Urothelium cell line (cell line): ENCODE measurements around the gene SLC10A6.
A peak's percentile ranks its signal among the peaks of the same experiment; 100 is the strongest.
"Not testable (repeated sequence)": the region's sequence is repeated elsewhere in the genome, so short reads cannot be mapped to it uniquely, and the experiment has no call there.

Experiments used
- DNase-seq: peaks from one replicate; pipeline ENCODE4 v3.0.0; 2011; ENCODE audit warnings: low spot score, mixed read lengths
- FAIRE-seq: peaks from 2 replicates; lab custom pipeline; 2011; peaks lifted over from hg19 to GRCh38; lab: Jason Lieb, UNC

SLC10A6 gene, protein sequence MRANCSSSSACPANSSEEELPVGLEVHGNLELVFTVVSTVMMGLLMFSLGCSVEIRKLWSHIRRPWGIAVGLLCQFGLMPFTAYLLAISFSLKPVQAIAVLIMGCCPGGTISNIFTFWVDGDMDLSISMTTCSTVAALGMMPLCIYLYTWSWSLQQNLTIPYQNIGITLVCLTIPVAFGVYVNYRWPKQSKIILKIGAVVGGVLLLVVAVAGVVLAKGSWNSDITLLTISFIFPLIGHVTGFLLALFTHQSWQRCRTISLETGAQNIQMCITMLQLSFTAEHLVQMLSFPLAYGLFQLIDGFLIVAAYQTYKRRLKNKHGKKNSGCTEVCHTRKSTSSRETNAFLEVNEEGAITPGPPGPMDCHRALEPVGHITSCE

DNA sequence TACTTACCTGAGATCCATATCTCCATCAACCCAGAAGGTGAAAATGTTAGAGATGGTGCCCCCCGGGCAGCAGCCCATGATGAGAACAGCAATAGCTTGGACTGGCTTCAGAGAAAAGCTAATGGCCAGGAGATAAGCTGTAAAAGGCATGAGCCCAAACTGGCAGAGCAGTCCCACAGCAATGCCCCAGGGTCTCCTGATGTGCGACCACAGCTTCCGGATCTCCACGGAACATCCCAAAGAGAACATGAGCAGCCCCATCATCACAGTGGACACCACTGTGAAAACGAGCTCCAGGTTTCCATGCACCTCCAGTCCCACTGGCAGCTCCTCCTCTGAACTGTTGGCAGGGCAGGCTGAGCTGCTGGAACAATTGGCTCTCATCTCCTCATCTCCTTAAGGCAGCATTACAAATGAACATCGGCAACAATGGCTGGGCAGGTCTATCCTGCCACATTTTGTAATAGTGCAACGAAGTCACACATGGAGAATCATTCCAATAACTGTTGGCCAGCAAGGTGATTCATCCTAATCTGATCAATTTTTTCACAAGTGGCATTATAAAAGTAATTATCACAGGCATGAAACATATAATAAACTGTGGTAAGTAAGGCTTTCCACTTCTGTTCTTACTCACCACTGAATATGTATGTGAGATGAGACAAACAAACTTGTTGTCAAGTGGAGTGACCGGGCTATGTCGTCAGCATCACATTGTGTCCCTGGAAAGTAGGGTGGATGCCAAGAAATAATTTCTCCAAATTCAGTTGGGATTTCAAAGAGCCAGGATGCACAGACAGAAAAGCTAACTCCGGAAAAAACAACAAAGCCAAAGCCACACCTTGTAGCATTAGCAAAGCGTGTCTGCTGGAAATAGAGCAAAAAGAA, at the start of gene SLC10A6:
Gene SLC10A6, minus strand, starts transcription at position 653 of the 888 bp plus-strand sequence. Its CDS starts 269 bp downstream, at position 384.
- DNase-seq (no peak), FAIRE-seq (no peak)

DNA sequence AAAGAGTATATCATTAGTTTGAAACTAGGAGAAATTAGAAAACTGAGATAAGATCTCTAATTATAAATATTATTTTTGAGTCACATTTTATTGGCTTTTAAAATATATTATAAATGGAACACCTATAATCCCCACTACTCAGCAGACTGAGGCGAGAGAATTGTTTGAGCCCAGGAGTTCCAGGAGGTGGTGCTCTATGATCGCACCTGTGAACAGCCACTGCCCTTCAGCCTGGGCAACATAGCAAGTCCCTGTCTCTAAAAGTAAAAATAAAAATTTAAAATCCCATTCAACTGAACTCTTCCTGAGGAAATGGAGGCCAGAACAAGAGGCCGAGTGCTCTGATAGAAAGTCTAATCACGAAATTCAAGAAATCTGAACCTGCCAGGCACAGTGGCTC, 49.4 kb upstream of the SLC10A6 start:
- no peak for DNase-seq
- no peak for FAIRE-seq

DNA sequence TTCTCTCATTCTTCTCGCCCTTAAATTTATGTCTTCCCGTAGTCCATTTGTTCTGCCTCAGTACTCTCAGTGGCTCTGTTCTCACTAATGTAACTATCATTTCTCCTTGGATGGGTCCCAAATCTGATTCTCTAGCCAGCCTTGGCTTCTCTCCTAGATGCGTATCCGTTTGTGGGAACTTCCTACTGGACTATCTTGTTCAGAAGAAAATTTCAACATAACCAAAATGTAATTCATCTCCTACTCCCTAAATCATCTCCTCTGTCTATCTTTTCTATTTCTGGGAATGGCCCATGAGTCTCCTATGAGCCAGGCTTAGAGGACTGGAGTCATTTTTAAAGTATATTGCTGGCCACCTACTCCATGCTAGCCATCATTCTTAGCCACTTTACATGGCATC, 47.4 kb upstream of the SLC10A6 start:
- FAIRE-seq (no peak), DNase-seq (no peak)

DNA sequence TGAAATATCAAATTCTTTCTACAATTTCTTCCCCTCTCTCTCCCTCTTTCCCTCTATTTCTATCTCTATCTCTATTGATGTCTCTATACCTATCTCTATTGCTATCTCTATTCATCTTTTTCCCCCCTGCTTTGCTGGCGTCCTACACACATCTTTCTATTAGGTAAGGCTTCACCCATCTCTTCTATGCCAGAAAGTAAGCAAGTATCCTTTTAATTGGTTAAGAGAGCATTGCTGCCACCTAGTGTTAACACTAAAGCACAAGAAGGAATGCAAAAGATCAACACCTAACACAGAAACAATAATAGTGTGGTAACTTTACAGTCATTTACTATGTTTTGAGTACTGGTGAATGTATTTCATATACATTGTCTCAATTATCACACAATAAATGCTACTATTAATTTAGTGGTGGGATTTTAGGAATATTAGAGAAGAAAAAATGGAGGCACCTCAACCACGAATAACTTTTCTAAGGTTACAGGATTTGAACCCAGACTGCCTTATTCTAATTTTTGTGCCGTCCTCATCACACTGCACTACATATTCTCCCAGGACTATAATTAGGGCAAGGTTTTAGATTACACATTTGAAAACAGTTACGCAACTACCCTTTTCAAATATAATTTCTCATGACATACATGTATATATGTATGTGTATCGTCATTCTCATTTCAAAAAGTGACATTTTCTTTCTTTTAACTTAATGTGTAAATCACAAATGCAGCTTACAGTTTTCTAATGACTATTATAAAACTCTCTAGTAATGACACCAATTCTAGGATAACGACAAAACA, 46.7 kb upstream of the SLC10A6 start:
- peak; percentile 39 for DNase-seq
- FAIRE-seq: peak; percentile 70

DNA sequence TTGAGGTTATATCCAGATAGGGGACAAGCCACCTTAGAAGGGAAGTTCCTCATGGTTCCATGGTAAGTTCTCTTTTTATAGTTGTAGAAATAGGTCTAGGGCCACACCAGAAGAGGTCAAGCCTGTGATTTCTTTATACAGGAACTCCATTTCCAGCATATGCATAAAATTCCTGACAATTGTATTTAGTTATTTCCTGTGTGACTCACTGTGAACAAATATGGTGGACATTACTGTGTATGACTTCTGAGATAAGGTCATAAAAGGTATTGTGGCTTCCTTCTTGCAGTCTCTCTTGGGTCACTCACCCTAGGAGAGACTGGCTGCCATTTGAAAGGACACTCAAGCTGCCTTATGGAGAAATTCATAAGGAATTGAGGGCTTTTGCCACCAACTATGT, 45.3 kb upstream of the SLC10A6 start:
- DNase-seq (no peak), FAIRE-seq (no peak)

DNA sequence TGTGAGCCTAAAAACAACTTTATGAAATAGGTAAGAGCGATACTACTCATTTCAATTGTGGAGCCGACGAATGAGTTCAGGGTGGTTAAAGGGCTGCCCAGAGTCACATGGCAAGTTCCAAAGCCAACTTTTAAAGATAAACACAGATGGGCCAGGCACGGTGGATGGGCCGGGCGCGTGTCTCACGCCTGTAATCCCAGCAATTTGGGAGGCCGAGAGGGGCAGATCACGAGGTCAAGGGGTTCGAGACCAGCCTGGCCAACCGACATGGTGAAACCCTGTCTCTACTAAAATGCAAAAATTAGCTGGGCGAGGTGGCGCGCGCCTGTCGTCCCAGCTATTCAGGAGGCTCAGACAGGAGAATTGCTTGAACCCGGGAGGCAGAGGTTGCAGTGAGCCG, 44.0 kb upstream of the SLC10A6 start:
- no peak for FAIRE-seq

DNA sequence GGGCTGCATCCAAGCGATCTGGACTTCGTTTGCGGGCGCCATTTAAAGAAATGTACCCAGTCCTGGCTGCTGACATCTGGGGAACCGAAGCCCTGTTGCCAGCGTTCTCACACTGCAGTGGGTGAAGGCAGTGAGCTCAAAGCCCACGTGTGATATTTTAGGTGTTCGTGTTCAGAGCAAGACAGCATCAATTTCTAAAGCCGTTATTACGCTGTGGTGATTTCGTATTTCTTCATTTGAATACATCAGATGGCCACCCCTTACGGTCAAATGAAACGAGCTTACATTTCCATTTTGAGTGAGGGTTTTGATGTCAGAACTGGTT, 43.4 kb upstream of the SLC10A6 start:
- FAIRE-seq: no peak
- no peak for DNase-seq

More for the DNA sequence above, 44.0 kb upstream of the SLC10A6 start:
- DNase-seq: no peak

DNA sequence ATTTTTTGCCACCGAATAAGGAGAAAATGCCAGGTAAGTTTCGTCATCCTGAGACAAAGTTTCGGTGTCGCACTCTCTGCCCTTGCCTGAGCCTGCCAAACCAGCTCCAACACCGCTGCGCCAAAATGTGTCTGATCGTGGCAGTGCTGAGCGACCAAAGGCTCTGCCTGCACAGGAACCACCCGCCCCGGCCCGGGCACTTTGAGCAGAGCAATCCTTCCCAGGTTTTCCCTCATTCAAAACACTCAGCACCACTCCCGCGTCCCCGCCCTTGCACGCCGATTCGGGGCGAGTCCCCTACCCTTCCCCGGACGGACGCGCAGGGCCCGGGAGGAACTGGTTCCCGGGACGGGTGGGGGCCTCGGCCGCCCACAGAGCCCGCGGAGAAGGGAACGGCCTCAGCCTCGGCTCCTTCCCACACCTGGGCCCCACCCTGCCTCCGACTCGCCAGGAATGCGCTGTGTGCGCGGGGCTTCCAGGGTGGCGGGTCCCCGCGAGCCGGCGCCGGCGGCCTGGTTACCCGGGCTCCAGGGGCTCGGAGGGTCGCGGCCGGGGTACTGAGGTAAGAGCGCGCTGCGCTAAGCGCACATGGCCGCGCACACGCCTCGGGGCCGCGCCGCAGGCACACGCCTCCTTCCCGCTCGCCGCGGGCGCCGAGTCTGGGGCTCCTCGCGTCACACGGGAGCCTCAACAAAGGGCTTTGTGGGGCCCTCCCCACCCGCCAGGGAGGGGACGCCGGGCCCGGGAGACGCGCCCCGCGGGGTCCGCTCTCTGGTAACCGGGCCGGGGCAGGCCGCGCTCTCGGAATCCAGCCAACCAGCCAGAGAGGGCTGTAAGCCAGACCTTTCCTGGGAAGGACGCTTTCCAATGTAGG, 42.8 kb upstream of the SLC10A6 start, which contains the start of gene C4orf36:
Gene C4orf36, minus strand, starts transcription at position 661 of the 874 bp plus-strand sequence. CDS start 902 bp downstream, outside the sequence.
- FAIRE-seq: no peak
- peak; percentile 77 for DNase-seq

DNA sequence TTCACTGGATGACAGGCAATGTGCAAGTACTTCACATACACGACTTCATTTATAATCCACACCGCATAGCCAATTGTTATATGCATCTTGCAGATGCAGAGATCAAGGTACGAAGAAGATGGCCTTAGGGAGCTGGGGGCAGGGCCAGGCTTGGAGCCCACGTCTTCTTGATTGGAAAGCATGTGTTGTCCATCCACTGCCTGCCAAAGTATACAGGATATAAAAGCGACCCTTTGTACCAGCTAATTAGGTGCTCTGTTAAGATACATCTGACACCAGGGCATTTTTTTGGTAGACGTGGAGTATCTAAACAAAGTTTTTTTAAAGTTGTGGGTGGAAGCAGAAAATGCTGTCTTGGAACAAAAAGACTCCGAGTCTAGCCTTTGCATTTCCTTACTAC, 41.6 kb upstream of the SLC10A6 start:
- DNase-seq (no peak), FAIRE-seq (no peak)

DNA sequence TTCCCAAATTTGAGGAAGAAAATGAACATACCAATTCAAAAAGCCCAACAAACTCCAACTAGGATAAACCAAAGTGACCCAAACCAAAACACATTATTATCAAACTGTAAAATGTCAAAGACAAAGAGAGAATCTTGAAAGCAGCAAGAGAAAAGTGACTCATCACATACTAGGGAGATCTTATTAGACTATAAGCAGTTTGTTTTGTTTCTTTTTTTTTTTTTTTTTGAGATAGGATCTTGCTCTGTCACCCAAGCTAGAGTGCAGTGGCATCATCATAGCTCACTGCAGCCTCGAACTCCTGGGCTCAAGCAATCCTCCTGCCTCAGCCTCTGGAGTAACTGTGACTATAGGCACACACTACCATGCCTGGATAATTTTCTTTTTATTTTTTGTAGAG, 30.5 kb upstream of the SLC10A6 start:
- no peak for DNase-seq
- no peak for FAIRE-seq

DNA sequence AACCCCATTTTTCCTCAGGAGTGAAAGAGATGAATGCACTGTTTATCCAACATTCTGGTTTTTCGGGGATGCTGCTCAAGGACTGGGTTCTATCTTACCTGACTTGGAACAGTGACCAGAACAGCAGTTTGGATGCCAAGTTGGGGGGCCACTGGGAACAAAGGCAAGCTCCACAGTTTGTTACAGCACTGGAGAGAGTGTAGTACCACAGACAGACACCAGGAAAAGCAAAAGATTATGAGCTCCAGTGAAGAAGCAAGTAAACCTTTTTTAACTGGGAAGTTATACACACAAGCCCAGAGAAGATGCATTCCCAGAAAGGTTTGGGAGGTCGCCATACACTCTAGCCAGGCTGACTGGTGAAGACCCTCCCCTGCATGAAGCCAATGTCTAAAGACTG, 29.5 kb upstream of the SLC10A6 start:
- DNase-seq (no peak), FAIRE-seq (no peak)

DNA sequence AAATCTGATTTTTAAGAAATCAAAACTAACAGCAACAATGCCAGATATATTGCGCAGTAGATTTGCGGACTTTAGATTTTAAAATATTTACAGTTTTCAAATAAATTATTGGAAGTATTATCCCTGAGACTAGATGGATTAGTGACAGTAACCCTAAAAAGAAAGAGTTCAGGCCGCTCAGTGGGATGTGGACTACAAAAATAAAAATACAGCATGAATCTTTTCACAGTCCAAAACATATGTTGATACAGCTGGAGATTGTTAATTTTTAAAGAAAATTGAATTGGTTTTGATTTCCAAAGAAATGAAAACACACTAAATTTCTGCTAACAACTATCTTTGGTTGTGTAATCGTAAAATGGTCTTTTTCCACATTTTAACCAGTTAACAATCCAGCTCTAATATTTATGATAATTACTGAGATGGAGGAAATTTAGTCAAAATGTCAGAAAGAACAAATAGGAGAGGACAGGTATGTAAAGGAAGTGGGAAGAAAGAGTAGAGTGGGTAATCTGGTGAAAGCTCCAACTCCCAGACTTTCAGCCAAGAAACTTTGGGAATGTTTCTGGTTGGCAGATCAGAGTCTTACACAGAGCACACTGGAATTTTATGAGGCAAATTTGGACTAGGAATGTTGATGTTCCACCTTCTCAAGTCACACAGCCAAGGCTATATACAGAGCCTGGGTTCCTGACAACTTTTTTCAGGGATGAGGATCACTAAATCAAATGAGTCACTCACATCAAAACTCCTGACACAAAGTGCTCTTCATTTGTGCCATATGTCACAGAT, 27.9 kb upstream of the SLC10A6 start:
- FAIRE-seq (no peak), DNase-seq (no peak)

DNA sequence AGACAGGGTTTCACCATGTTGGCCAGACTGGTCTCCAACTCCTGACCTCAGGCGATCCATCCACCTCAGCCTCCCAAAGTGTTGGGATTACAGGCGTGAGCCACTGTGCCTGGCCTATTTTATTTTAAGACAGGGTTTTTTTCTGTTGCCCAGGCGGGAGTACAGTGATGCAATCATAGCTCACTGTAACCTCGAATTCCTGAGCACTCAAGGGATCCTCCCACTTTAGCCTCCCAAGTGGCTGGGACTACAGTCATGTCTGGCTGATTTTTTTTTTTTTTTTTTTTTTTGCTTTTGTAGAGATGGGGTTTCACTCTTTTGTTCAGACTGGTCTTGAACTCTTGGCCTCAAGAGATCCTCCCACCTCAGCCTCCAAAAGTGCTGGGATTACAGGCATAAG, 26.3 kb upstream of the SLC10A6 start:
- not testable (repeated sequence) for FAIRE-seq, DNase-seq

DNA sequence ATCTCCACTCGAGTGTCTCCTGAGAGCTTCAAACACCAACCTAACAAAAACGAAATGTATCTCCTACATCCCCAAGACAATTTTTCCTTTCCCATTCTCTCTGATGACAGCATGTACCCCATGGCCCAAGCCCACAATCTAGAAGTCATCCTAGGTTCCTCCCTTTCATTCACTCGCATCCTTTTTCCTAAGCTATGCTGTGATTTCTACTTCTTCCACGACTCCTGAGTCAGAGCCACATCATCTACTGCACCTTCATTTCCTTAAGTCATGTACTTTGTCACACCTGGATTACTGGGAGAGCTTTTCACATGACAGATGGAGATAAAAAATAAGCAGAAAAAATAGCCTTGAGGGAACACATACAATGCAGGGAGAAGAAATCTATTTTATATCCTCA, 23.0 kb upstream of the SLC10A6 start:
- DNase-seq (no peak), FAIRE-seq (no peak)

DNA sequence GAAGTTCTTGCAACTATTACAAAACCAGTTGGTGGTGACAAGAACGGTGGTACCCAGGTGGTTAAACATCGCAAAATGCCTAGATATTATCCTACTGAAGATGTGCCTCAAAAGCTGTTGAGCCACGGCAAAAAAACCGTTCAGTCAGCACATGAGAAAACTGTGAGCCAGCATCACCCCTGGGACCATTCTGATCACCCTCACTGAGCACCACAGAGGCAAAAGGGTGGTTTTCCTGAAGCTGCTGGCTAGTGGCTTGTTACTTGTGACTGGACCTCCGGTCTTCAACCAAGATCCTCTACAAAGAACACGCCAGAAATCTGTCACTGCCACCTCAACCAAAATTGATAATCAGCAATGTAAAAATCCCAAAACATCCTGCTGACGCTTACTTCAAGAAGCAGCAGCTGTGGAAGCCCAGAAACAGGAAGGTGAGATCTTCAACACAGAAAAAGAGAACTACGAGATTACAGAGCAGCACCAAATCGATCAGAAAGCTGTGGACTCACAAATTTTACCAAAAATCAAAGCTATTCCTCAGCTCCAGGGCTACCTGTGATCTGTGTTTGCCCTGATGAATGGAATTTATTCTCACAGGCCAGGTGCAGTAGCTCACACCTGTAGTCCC, 21.4 kb upstream of the SLC10A6 start:
- no peak for FAIRE-seq

DNA sequence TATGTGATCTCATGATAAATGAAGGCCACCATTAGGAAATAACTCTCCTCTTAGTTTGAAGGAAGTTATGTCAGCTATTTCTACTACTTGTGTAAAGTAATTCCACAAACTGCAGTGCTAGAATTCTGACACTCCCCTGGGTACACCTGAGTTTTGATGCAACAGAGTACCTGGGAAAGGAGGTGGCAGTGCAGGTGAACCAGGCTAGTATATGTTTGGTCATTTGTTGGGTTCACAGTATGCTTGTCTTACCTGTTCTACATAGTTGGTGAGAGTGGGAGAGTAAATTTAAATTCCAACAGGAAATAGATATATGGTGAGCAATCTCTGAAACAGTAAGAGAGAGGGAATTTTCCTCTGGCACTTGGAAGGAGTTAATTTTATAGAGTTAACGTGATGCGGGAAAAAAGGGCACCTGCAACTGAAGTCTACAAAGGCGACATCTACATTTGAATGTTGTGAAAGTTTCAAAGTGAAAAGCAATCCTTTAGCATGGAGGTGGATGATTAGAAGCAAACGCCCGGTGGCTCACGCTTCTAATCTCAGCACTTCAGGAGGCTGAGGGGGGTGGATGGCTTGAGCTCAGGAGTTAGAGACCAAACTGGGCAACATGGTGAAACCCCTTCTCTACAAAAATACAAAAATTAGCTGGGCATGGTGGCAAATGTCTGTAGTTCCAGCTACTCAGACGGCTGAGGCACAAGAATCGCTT, 8.3 kb upstream of the SLC10A6 start:
- DNase-seq (no peak), FAIRE-seq (no peak)

More for the DNA sequence above, 21.4 kb upstream of the SLC10A6 start:
- no peak for DNase-seq

DNA sequence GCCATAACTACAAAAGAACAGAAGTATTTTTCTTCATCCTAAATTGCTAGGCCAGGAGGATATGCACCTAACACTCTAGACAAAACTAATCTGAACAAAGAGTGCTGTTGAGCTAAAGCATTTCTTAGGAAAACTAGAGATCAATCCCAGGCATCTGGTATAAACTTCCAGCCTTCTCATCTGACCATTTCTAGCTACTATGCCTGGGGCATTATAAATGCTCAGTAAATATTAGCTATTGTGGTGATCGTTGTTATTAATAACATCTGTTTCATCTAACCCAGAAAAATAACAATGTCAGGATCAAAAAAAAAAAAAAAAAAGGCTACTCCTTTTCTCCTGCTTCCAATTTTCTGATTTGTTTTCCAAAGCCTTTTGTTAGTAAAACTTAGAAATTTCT, 7.7 kb upstream of the SLC10A6 start:
- no peak for DNase-seq
- no peak for FAIRE-seq

DNA sequence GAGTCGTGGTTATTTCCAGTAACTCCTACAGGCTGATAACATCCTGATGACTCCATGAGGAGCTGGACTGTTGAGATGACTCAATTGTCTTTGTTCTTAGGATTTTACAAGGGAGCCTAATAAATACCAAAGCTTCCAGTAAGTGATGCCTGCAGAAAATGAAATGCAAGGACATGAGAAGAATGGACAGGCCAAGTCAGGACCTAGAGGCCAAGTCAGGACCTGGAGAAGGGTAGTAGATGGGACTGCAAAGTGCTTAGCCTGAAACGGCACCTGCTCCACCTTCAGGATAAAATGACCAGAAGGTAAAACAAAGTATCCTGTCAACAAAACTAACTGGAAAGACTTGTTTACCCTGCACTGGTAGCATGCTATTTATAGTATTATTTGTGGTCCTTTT, 6.4 kb upstream of the SLC10A6 start:
- peak; percentile 38 for DNase-seq
- FAIRE-seq: no peak
